Neuronal stem cell (in vitro differentiated cells): ENCODE measurements around the gene CYP2C19. TPM values are rescaled to one million over a fixed set of nuclear protein-coding genes. Genes with fewer than 3 reads are reported as not detected.

Experiments
- DNase-seq: peaks from one replicate; pipeline ENCODE4 v3.0.0-alpha.2; 2013; ENCODE audit warnings: low spot score
- H2AFZ ChIP-seq: one replicate; pipeline ENCODE4 v1.6.1; 2013; ENCODE audit warnings: mild to moderate bottlenecking, low read length, inconsistent platforms
- H2AK5ac ChIP-seq: 2 replicates; pipeline ENCODE4 v1.6.1; 2013; ENCODE audit warnings: low read depth, mild to moderate bottlenecking, inconsistent platforms, low read length, moderate library complexity, mixed read lengths
- H2BK120ac ChIP-seq: 2 replicates; pipeline ENCODE4 v1.6.1; 2013; ENCODE audit warnings: low read depth, mild to moderate bottlenecking, inconsistent platforms, low read length, moderate library complexity, mixed read lengths
- H2BK12ac ChIP-seq: one replicate; pipeline ENCODE4 v1.6.1; 2013; ENCODE audit warnings: low read length, inconsistent platforms
- H2BK15ac ChIP-seq: 2 replicates; pipeline ENCODE4 v1.6.1; 2013; ENCODE audit warnings: mild to moderate bottlenecking, low read length, inconsistent platforms, mixed read lengths
- H2BK5ac ChIP-seq: one replicate; pipeline ENCODE4 v1.6.1; 2013; ENCODE audit warnings: inconsistent platforms, mild to moderate bottlenecking, low read length, moderate library complexity
- H3K14ac ChIP-seq: one replicate; pipeline ENCODE4 v1.6.1; 2013; ENCODE audit warnings: low read length, inconsistent platforms
- H3K18ac ChIP-seq: 2 replicates; pipeline ENCODE4 v1.6.1; 2013; ENCODE audit warnings: low read length, inconsistent platforms
- H3K23ac ChIP-seq: 2 replicates; pipeline ENCODE4 v1.6.1; 2013; ENCODE audit warnings: low read depth, mild to moderate bottlenecking, mixed read lengths, low read length, inconsistent platforms; ENCODE audit not compliant: poor library complexity
- H3K27ac ChIP-seq: replicated peaks from 3 replicates; pipeline ENCODE4 v1.5.1; 2013; ENCODE audit warnings: low read length, inconsistent platforms
- H3K27me3 ChIP-seq, 3 experiments: 2 replicates each; pipeline ENCODE4 v1.6.1; 2013; ENCODE audit warnings: low read length in 3 of 3, mild to moderate bottlenecking in 2 of 3, inconsistent platforms in 1 of 3, low read depth in 1 of 3, mixed read lengths in 1 of 3, moderate library complexity in 1 of 3; ENCODE audit not compliant: control insufficient read depth in 3 of 3, insufficient read depth in 3 of 3
- H3K36me3 ChIP-seq, 2 donors: replicated peaks in 1 of 2; 2 replicates each; pipeline ENCODE4 v1.6.1; 2013; ENCODE audit warnings: low read length in 2 of 2; ENCODE audit not compliant: control insufficient read depth in 2 of 2, insufficient read depth in 2 of 2
- H3K4ac ChIP-seq: 2 replicates; pipeline ENCODE4 v1.6.1; 2013; ENCODE audit warnings: inconsistent platforms, mild to moderate bottlenecking, low read length, moderate library complexity
- H3K4me1 ChIP-seq, 2 donors: 1 replicate in 1 of 2; 2 replicates in 1 of 2; pipeline ENCODE4 v1.6.1; 2013; ENCODE audit warnings: low read length in 2 of 2, low read depth in 1 of 2; ENCODE audit not compliant: control insufficient read depth in 2 of 2, insufficient read depth in 1 of 2
- H3K4me2 ChIP-seq: one replicate; pipeline ENCODE4 v1.6.1; 2013; ENCODE audit warnings: mild to moderate bottlenecking, low read length, inconsistent platforms; ENCODE audit not compliant: insufficient read depth, poor library complexity, severe bottlenecking
- H3K4me3 ChIP-seq, 2 donors: 2 replicates each; pipeline ENCODE4 v1.5.1; 2013; ENCODE audit warnings: low read length in 2 of 2, mild to moderate bottlenecking in 2 of 2, inconsistent platforms in 1 of 2, moderate library complexity in 1 of 2
- H3K79me1 ChIP-seq: one replicate; pipeline ENCODE4 v1.6.1; 2013; ENCODE audit warnings: low read depth, mild to moderate bottlenecking, inconsistent platforms, low read length, moderate library complexity
- H3K9ac ChIP-seq: one replicate; pipeline ENCODE4 v1.6.1; 2013; ENCODE audit warnings: mild to moderate bottlenecking, low read depth, low read length, inconsistent platforms; ENCODE audit not compliant: poor library complexity
- H3K9me3 ChIP-seq, 2 donors: replicated peaks in 1 of 2; 2 replicates each; pipeline versions ENCODE3 to v1.6.1; 2013; ENCODE audit warnings: low read length in 2 of 2, mild to moderate bottlenecking in 2 of 2, inconsistent platforms in 1 of 2, low read depth in 1 of 2, mixed read lengths in 1 of 2, moderate library complexity in 1 of 2; ENCODE audit not compliant: control insufficient read depth in 2 of 2, insufficient read depth in 1 of 2
- H4K8ac ChIP-seq: one replicate; pipeline ENCODE4 v1.6.1; 2013; ENCODE audit warnings: low read depth, mild to moderate bottlenecking, inconsistent platforms, low read length, moderate library complexity
- H4K91ac ChIP-seq: one replicate; pipeline ENCODE4 v1.6.1; 2013; ENCODE audit warnings: low read length, low read depth, mild to moderate bottlenecking, inconsistent platforms; ENCODE audit not compliant: poor library complexity
- WGBS, 2 donors: extraction: QIAGEN DNeasy Blood & Tissue Kit; methylation state at CpG; one replicate each; pipeline ENCODE4 v1.1.7; 2013; ENCODE audit warnings: missing lambda C conversion rate in 2 of 2, mixed read lengths in 1 of 2; ENCODE audit not compliant: insufficient read length in 2 of 2, insufficient replicate concordance in 1 of 2; ENCODE audit errors: extremely low coverage in 2 of 2; 5-methylcytosine and 5-hydroxymethylcytosine counted together
- polyA plus RNA-seq, 2 experiments: library from polyadenylated mRNA; stranded (reverse); fragments of 200-250 nt; gene quantifications; one replicate each; pipeline ENCODE4 v1.2.3, GENCODE V29; 2013

The CYP2C19 gene
- polyA plus RNA-seq (2013, experiment 1 of 2), result not detected
- not detected for polyA plus RNA-seq (2013, experiment 2 of 2)

- DNase-seq, result no peak
- H3K79me1 ChIP-seq, result no peaks in the 10 kb centered on the region
- no peak within 1 kb of the TSS for H3K14ac ChIP-seq
- H3K4me3 ChIP-seq, result no peak within 1 kb of the TSS
- no peak within 1 kb of the TSS for H2AK5ac ChIP-seq
- no peak within 1 kb of the TSS for H3K9ac ChIP-seq
- H2BK5ac ChIP-seq, result no peak within 1 kb of the TSS
- WGBS, 2 donors, result no CpG with 5 or more reads among the region's 3 CpGs
- H3K27me3 ChIP-seq, result no peaks in the 10 kb centered on the region
- no peaks in the 10 kb centered on the region for H3K9me3 ChIP-seq
- no peaks in the 10 kb centered on the region for H3K36me3 ChIP-seq
- no peak within 1 kb of the TSS for H3K23ac ChIP-seq
- no peaks in the 10 kb centered on the region for H3K4me1 ChIP-seq
- H3K4me2 ChIP-seq, result no peak within 1 kb of the TSS
- no peak within 1 kb of the TSS for H3K18ac ChIP-seq
- no peak within 1 kb of the TSS for H2BK12ac ChIP-seq
- H2BK15ac ChIP-seq, result no peak within 1 kb of the TSS
- no peak within 1 kb of the TSS for H3K27ac ChIP-seq
- no peak within 1 kb of the TSS for H4K8ac ChIP-seq
- no peak within 1 kb of the TSS for H2BK120ac ChIP-seq
- no peak within 1 kb of the TSS for H3K4ac ChIP-seq
- no peak within 1 kb of the TSS for H2AFZ ChIP-seq
- H4K91ac ChIP-seq, result no peak within 1 kb of the TSS
Measured at GRCh38 chr10:94762393-94762792, at the start of gene CYP2C19. TSS of gene CYP2C19 (plus strand) at chr10:94762681. CDS start at chr10:94762706, 25 bp downstream.

GRCh38 chr10:94725871-94726270, 36.6 kb upstream of the CYP2C19 start:
- H2BK5ac ChIP-seq, result no peak overlapping the region
- no peak overlapping the region for H2BK120ac ChIP-seq
- H3K4me1 ChIP-seq, result no peaks in the 10 kb centered on the region
- H3K4ac ChIP-seq, result no peak overlapping the region
- DNase-seq, result no peak
- H3K18ac ChIP-seq, result no peak overlapping the region
- H3K36me3 ChIP-seq, result no peaks in the 10 kb centered on the region
- H4K91ac ChIP-seq, result no peak overlapping the region
- no peak overlapping the region for H4K8ac ChIP-seq
- peaks cover 0 to 2% of the 10 kb centered on the region in 2 donors for H3K9me3 ChIP-seq
- no peak overlapping the region for H2AK5ac ChIP-seq
- no peak overlapping the region for H3K9ac ChIP-seq
- H3K4me3 ChIP-seq, result no peak overlapping the region
- H2BK12ac ChIP-seq, result no peak overlapping the region
- no peak overlapping the region for H3K14ac ChIP-seq
- no peak overlapping the region for H2BK15ac ChIP-seq
- H3K27me3 ChIP-seq, result no peaks in the 10 kb centered on the region
- no peak overlapping the region for H3K4me2 ChIP-seq
- no peak overlapping the region for H3K23ac ChIP-seq
- no peak overlapping the region for H3K27ac ChIP-seq
- no peaks in the 10 kb centered on the region for H3K79me1 ChIP-seq
- H2AFZ ChIP-seq, result no peak overlapping the region

- no CpG with 5 or more reads among the region's 3 CpGs for WGBS, 2 donors
- H2AK5ac ChIP-seq, result no peak overlapping the region
- H3K9ac ChIP-seq, result no peak overlapping the region
- H2BK12ac ChIP-seq, result no peak overlapping the region
- H3K79me1 ChIP-seq, result no peaks in the 10 kb centered on the region
- no peak overlapping the region for H2BK15ac ChIP-seq
- H4K8ac ChIP-seq, result no peak overlapping the region
- no peaks in the 10 kb centered on the region for H3K9me3 ChIP-seq
- no peak overlapping the region for H3K4ac ChIP-seq
- H3K18ac ChIP-seq, result no peak overlapping the region
- H3K4me3 ChIP-seq, result no peak overlapping the region
- H3K36me3 ChIP-seq, result no peaks in the 10 kb centered on the region
- no peaks in the 10 kb centered on the region for H3K4me1 ChIP-seq
- no peak overlapping the region for H2BK5ac ChIP-seq
- no peak overlapping the region for H3K4me2 ChIP-seq
- H3K27me3 ChIP-seq, result peaks cover 0 to 2% (median 0%) of the 10 kb centered on the region in 3 experiments
- no peak overlapping the region for H3K23ac ChIP-seq
- no peak for DNase-seq
- no peak overlapping the region for H2BK120ac ChIP-seq
- H2AFZ ChIP-seq, result no peak overlapping the region
- H4K91ac ChIP-seq, result no peak overlapping the region
- H3K27ac ChIP-seq, result no peak overlapping the region
- H3K14ac ChIP-seq, result no peak overlapping the region
Measured at GRCh38 chr10:94735197-94735596, 27.3 kb upstream of the CYP2C19 start.

GRCh38 chr10:94738588-94738987, 23.9 kb upstream of the CYP2C19 start:
- H4K91ac ChIP-seq, result no peak overlapping the region
- H2BK120ac ChIP-seq, result no peak overlapping the region
- no peak overlapping the region for H2AFZ ChIP-seq
- no peak overlapping the region for H3K14ac ChIP-seq
- no peaks in the 10 kb centered on the region for H3K9me3 ChIP-seq
- H2BK15ac ChIP-seq, result no peak overlapping the region
- no peak overlapping the region for H3K4me3 ChIP-seq
- no peak overlapping the region for H3K23ac ChIP-seq
- H3K27ac ChIP-seq, result no peak overlapping the region
- H3K4ac ChIP-seq, result no peak overlapping the region
- WGBS, 2 donors, result no CpG with 5 or more reads among the region's 2 CpGs
- H4K8ac ChIP-seq, result no peak overlapping the region
- H3K4me1 ChIP-seq, result no peaks in the 10 kb centered on the region
- no peak overlapping the region for H3K4me2 ChIP-seq
- no peaks in the 10 kb centered on the region for H3K36me3 ChIP-seq
- no peak overlapping the region for H3K9ac ChIP-seq
- no peak overlapping the region for H2BK5ac ChIP-seq
- H3K79me1 ChIP-seq, result no peaks in the 10 kb centered on the region
- DNase-seq, result no peak
- H2BK12ac ChIP-seq, result no peak overlapping the region
- H2AK5ac ChIP-seq, result no peak overlapping the region
- H3K27me3 ChIP-seq, result peaks cover 0 to 2% (median 0%) of the 10 kb centered on the region in 3 experiments
- H3K18ac ChIP-seq, result no peak overlapping the region
